Endothelial cell of umbilical vein (primary cell): ENCODE results near the gene LMBR1L. TPM values are rescaled to one million over a fixed set of nuclear protein-coding genes. Genes with fewer than 3 reads are reported as not detected.

Experiments used
- BruUV-seq: library from RNA; stranded (reverse); fragments of 400-500 nt; replicated peaks from 2 replicates; lab custom pipeline; 2021; lab: Mats Ljungman, UMichigan
- CTCF ChIA-PET: fragments of 300-600, 350-600 bp; sonication (Branson Sonifier 250); formaldehyde crosslinking; loops from one replicate; lab custom pipeline; 2021; ENCODE audit warnings: antibody characterized with exemption, inconsistent platforms; lab: Charles Lee
- POLR2A ChIA-PET: fragments of 300-600, 350-600 bp; sonication (Branson Sonifier 250); formaldehyde crosslinking; loops from one replicate; lab custom pipeline; 2021; ENCODE audit warnings: antibody characterized with exemption, inconsistent platforms; lab: Charles Lee
- DNase-seq: peaks from one replicate; pipeline ENCODE4 v3.0.0-alpha.2; 2011; ENCODE audit warnings: low read depth, low spot score
- FAIRE-seq: peaks from 2 replicates; lab custom pipeline; 2011; peaks lifted over from hg19 to GRCh38; lab: Jason Lieb, UNC
- H2AFZ ChIP-seq: 2 replicates; pipeline ENCODE4 v1.6.0; 2012; ENCODE audit warnings: low read depth, low read length, control low read depth, inconsistent platforms
- H3K27ac ChIP-seq: 2 replicates; pipeline ENCODE4 v1.5.1; 2011; ENCODE audit warnings: low read depth, mild to moderate bottlenecking, control low read depth, low read length, moderate library complexity; ENCODE audit not compliant: insufficient read depth
- H3K27me3 ChIP-seq, 2 experiments: 2 replicates each; pipeline versions ENCODE4 v1.6.0 to v1.6.1; 2011; ENCODE audit warnings: low read length in 2 of 2, mixed read lengths in 1 of 2; ENCODE audit not compliant: control insufficient read depth in 2 of 2, insufficient read depth in 2 of 2
- H3K36me3 ChIP-seq, 2 experiments: 2 replicates in 1 of 2; 3 replicates in 1 of 2; pipeline ENCODE4 v1.5.1; 2011; ENCODE audit warnings: low read length in 2 of 2, mild to moderate bottlenecking in 1 of 2, moderate library complexity in 1 of 2; ENCODE audit not compliant: control insufficient read depth in 2 of 2, insufficient read depth in 2 of 2; ENCODE audit errors: extremely low read depth in 1 of 2
- H3K4me1 ChIP-seq: 3 replicates; pipeline ENCODE4 v1.5.1; 2011; ENCODE audit warnings: mild to moderate bottlenecking, low read length; ENCODE audit not compliant: control insufficient read depth, insufficient read depth; ENCODE audit errors: extremely low read depth
- H3K4me2 ChIP-seq: 2 replicates; pipeline ENCODE4 v1.6.1; 2011; ENCODE audit warnings: low read length, control low read depth, mixed read lengths; ENCODE audit not compliant: insufficient read depth
- H3K4me3 ChIP-seq, 3 experiments: fragments of 200-600 bp in 1 of 3; sonication (generic), shearing (Covaris generic) in 1 of 3; replicated peaks in 1 of 3; 2 replicates each; pipeline ENCODE4 v1.5.1; 2011 to 2016; ENCODE audit warnings: control low read depth in 3 of 3, low read length in 3 of 3, mild to moderate bottlenecking in 2 of 3, inconsistent platforms in 1 of 3, low read depth in 1 of 3, moderate library complexity in 1 of 3; ENCODE audit not compliant: insufficient read depth in 1 of 3
- H3K79me2 ChIP-seq: 2 replicates; pipeline ENCODE4 v1.6.0; 2012; ENCODE audit warnings: low read length, inconsistent platforms; ENCODE audit not compliant: control insufficient read depth, insufficient read depth
- H3K9ac ChIP-seq: replicated peaks from 2 replicates; pipeline ENCODE3; 2011; ENCODE audit warnings: low read length, control low read depth; ENCODE audit not compliant: insufficient read depth; ENCODE audit errors: extremely low read depth
- H3K9me1 ChIP-seq: replicated peaks from 3 replicates; pipeline ENCODE4 v1.6.0; 2011; ENCODE audit warnings: mild to moderate bottlenecking, low read length; ENCODE audit not compliant: control insufficient read depth, insufficient read depth; ENCODE audit errors: extremely low read depth
- H3K9me3 ChIP-seq: replicated peaks from 2 replicates; pipeline ENCODE4 v1.5.1; 2012; ENCODE audit warnings: low read length, inconsistent platforms; ENCODE audit not compliant: control insufficient read depth, insufficient read depth
- H4K20me1 ChIP-seq: replicated peaks from 2 replicates; pipeline ENCODE3; 2011; ENCODE audit warnings: mild to moderate bottlenecking, low read length; ENCODE audit not compliant: control insufficient read depth, insufficient read depth; ENCODE audit errors: extremely low read depth
- EZH2 ChIP-seq: IDR thresholded peaks from 2 replicates; pipeline ENCODE4 v1.6.1; 2012; ENCODE audit warnings: borderline replicate concordance, low read depth, mild to moderate bottlenecking, moderate library complexity, low read length, inconsistent platforms; ENCODE audit not compliant: severe bottlenecking
- FOS ChIP-seq: IDR thresholded peaks from 2 replicates; pipeline ENCODE4 v1.6.1; 2011; ENCODE audit warnings: mild to moderate bottlenecking, low read length, moderate library complexity, borderline replicate concordance; ENCODE audit not compliant: insufficient read depth
- GATA2 ChIP-seq: IDR thresholded peaks from 2 replicates; pipeline ENCODE4 v1.7.0; 2011; ENCODE audit warnings: low read depth, mild to moderate bottlenecking, moderate library complexity, mixed read lengths, low read length; ENCODE audit not compliant: insufficient read length, insufficient read depth
- MYC ChIP-seq: IDR thresholded peaks from one replicate; pipeline ENCODE4 v1.6.1; 2011; ENCODE audit warnings: mild to moderate bottlenecking, low read depth, low read length
- POLR2A ChIP-seq: IDR thresholded peaks from 2 replicates; pipeline ENCODE4 v1.6.1; 2012; ENCODE audit warnings: low read depth, mild to moderate bottlenecking, control low read depth, low read length
- POLR2AphosphoS5 ChIP-seq: IDR thresholded peaks from 2 replicates; pipeline ENCODE4 v1.6.1; 2012; ENCODE audit warnings: low read depth, mild to moderate bottlenecking, control low read depth, low read length, moderate library complexity; ENCODE audit not compliant: insufficient read depth
- dilution Hi-C: fragments of 300-500 bp; cut with MboI; formaldehyde crosslinking; loops from one replicate; pipeline ENCODE4 v1.15.0; 2019; ENCODE audit warnings: low sequenced_read_pairs; ENCODE audit not compliant: extremely low pct_ligation_motif_present
- intact Hi-C: fragments of 100-400 bp; cut with micrococcal nuclease; formaldehyde crosslinking; loops from one replicate; pipeline ENCODE4 v1.10.0; 2022
- polyA plus RNA-seq, 4 experiments: library from polyadenylated mRNA; depleted of rRNA in 3 of 4; stranded (reverse) in 3 of 4; unstranded in 1 of 4; fragments of >200 nt; gene quantifications; 2 replicates each; pipeline versions ENCODE4 v1.2.1 to v1.2.3, GENCODE V29; 2011 to 2012; ENCODE audit warnings: missing spikeins in 1 of 4
- total RNA-seq: library from RNA; stranded (reverse); gene quantifications from 2 replicates; pipeline ENCODE4 v1.2.3, GENCODE V29; 2021
- TF ChIP-seq, protein P1 (sequence below), 2 donors: IDR thresholded peaks; 1 replicate in 1 of 2; 2 replicates in 1 of 2; pipeline ENCODE4 v1.5.1; 2011; ENCODE audit warnings: low read length in 2 of 2, mild to moderate bottlenecking in 2 of 2, moderate library complexity in 2 of 2, control low read depth in 1 of 2, inconsistent platforms in 1 of 2, low read depth in 1 of 2; ENCODE audit not compliant: insufficient read depth in 1 of 2; ENCODE audit errors: extremely low read depth in 1 of 2
- TF ChIP-seq, protein P2 (sequence below): IDR thresholded peaks from 2 replicates; pipeline ENCODE4 v1.6.1; 2011; ENCODE audit not compliant: insufficient read depth, insufficient read length

The LMBR1L gene
- total and polyA plus RNA-seq, 2 donors (not counting 3 experiments of a cell fraction or from before 2014, with no cell fraction given), result 78.3 to 106 TPM

DNA sequence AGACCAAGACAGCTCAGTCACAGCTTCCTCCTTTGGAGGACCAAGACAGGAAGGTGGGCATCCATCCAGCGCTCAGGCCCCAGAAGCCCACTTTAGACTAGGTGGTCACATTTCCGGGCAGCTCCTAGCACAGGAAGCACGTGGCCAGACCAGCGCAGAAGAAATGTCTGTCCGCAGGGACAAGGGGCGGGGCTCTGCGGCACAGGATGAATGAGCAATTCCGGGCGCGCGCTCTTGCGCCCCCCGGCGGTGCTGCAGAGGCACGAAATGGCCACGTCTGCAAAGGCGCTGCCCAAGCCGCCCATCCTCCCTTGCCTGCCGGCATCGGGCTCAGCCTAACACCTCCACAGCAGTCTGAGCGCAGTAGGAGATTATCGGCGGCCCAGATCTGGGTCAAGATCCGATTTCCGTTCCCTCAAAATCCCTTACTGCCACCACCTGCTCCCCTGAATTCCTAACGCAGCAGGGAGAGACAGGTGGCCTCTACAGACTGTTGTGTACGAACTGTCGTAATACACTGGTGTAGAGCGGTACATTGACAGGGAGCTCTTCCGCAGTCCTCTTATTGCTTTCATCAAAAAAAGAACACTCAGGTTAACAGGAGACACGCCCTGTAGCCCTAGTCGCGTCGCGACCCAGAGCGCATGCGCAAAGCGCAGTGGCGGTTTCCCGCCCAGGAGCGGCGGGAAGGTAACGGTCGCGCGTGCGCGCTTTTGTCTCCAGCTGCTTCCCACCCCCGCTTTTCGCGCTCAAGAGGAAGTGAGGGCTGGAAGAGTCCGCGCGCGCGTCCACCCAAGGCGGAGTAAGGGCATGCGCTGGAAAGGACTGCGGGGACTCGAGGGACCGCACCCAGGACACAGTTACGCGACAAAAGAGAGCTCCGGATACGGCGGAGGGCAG lies 19.8 kb upstream of the LMBR1L start:
- H3K9ac ChIP-seq, result peak overlapping the region; percentile 85
- no TSS peak for BruUV-seq
- peaks cover 14 to 18% of the 10 kb centered on the region in 2 experiments for H3K36me3 ChIP-seq
- FAIRE-seq (peak; percentile 81), DNase-seq (peak; percentile 95)
- H3K9me3 ChIP-seq, result no peaks in the 10 kb centered on the region
- peaks cover 4% of the 10 kb centered on the region for H4K20me1 ChIP-seq
- no peaks in the 10 kb centered on the region for H3K9me1 ChIP-seq
- peak overlapping the region; percentile 65 for H3K27ac ChIP-seq
- peak; percentile 86 for TF ChIP-seq POLR2A
- no peak for TF ChIP-seq EZH2
- TF ChIP-seq FOS, result peak; percentile 37
- no peak for TF ChIP-seq POLR2AphosphoS5
- TF ChIP-seq, protein P1, sequence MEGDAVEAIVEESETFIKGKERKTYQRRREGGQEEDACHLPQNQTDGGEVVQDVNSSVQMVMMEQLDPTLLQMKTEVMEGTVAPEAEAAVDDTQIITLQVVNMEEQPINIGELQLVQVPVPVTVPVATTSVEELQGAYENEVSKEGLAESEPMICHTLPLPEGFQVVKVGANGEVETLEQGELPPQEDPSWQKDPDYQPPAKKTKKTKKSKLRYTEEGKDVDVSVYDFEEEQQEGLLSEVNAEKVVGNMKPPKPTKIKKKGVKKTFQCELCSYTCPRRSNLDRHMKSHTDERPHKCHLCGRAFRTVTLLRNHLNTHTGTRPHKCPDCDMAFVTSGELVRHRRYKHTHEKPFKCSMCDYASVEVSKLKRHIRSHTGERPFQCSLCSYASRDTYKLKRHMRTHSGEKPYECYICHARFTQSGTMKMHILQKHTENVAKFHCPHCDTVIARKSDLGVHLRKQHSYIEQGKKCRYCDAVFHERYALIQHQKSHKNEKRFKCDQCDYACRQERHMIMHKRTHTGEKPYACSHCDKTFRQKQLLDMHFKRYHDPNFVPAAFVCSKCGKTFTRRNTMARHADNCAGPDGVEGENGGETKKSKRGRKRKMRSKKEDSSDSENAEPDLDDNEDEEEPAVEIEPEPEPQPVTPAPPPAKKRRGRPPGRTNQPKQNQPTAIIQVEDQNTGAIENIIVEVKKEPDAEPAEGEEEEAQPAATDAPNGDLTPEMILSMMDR (IDR thresholded peaks at IDR 0.05; ENCODE audit: extremely low read depth in 1 of 2, insufficient read depth in 1 of 2, low read depth in 1 of 2, low read length in 2 of 2), result peak; percentile 98 to 99
- TF ChIP-seq GATA2, result peak; percentile 15
- peak; percentile 81 for TF ChIP-seq MYC
- TF ChIP-seq, protein P2, sequence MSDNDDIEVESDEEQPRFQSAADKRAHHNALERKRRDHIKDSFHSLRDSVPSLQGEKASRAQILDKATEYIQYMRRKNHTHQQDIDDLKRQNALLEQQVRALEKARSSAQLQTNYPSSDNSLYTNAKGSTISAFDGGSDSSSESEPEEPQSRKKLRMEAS, result peak; percentile 98
- ChIA-PET CTCF (interaction anchor here (0.7 to 4.5 kb wide), 22 partner anchors 9 to 277 kb away, joined by 3 to 57 read pairs (median 8); partner anchors contain the start of genes DHH, LMBR1L, RHEBL1 and TUBA1A), POLR2A (interaction anchor here (0.7 to 3.4 kb wide), 26 partner anchors 10 to 331 kb away, joined by 3 to 58 read pairs (median 6); partner anchors contain the start of genes DHH, LMBR1L, RHEBL1 and TUBA1A)
- dilution Hi-C loops, result no loop called here
- intact Hi-C loops, result loop anchor here (1.0 to 2.0 kb wide), 7 partner anchors 20 to 134 kb away; partner anchors contain the start of gene LMBR1L
- H3K4me2 ChIP-seq, result peak overlapping the region; percentile 85
- no peaks in the 10 kb centered on the region for H3K27me3 ChIP-seq
- no peak overlapping the region for H2AFZ ChIP-seq
- H3K79me2 ChIP-seq, result peaks cover 29% of the 10 kb centered on the region
- peak overlapping the region; percentile 69 to 99 (median 73) for H3K4me3 ChIP-seq
- peaks cover 22% of the 10 kb centered on the region for H3K4me1 ChIP-seq
